ENCODE data around the gene FBXO47.

FBXO47 gene

DNA sequence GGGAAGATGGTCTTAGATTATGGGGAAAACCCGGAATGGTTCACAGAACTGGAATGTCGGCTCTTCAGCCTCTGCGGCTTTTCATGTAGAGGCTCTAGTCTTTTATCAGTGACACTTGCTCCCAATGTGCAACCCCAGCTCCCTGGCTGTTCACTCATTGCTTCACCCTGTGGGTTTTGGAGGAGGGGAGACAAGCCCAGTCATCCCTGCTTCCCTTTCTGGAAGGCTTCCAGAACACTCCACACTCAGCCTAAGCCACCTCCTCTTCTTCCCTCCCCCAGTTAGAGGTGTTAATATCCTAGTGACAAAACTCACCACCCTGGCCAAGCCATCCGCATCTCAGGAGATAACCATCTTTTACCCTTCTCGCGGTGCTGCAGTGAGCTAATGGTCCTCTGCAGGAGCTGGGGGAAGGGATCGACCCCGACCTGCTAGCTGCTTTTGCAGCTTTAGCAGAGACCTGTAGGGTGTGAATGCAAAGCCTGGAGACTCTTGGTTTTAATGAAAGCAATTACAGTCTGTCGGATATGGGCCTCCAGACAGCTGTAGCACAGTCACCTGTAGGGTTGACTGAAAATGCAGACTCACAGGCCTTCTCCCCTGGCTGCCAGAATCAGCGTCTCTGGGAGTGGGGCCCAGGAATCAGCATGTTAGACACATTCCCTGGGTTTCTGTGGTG, 66.1 kb downstream of the FBXO47 start:
- peak; percentile 93 for DNase-seq

DNA sequence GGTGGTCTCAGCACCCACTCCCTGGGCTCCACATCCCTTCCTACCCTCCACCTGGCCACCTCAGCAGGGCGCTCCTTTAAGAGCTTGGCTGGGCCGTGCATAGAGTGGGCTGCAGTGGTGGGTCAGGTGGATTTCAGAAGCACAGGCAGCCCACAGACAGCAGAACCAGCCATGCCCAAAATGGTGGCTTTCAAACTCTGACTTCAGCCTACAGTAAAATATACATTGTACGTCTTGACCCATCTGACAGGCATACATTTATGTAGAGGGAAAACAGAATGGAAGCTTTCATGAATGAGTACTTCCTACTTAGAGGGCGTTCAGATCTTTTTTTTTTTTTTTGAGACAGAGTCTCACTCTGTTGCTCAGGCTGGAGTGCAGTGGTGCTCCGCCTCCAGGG, 67.8 kb downstream of the FBXO47 start:
- DNase-seq = no peak

DNA sequence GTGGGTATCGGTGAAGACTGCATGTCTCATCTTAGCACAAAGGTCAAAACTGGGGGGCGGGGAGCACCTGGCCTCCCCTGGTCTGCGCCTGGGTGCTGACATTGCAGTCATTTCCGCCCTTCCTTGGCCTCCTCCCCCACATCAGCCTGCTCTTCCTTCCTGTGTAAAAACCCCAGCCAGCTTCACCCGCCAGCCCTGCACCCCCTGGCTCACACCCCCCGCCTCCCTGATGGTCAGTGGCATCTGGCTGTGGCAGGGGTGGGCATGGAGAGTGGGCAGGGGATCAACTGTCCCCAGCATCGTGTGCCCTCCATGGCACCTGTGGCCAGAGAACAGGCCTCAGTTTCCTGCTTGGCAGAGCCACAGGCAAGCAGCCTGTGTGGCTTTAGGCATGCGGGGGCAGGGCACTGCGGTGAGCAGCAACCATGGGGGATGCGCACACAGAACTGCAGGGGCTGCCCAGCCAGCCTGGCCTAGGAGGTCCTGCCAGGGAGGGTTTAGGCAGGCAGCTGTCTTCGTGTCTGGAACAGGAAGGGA, 68.3 kb downstream of the FBXO47 start:
- DNase-seq = no peak

DNA sequence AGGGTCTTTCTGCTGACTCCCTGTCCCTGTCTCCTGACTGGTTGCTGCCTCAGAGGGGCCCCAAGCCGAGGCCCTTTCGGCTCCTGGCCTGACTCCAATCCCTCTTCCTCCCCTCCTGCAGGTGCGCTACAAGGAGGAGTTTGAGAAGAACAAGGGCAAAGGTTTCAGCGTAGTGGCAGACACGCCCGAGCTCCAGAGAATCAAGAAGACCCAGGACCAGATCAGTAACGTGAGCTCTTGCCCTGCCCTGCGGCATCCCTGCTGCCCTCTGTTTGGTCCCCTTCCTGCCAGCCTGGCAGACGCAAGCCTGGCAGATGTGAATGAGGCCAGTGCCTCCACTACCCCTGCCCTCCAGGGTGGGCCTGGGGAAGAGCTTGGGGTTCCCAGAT, 68.9 kb downstream of the FBXO47 start:
- DNase-seq = no peak

DNA sequence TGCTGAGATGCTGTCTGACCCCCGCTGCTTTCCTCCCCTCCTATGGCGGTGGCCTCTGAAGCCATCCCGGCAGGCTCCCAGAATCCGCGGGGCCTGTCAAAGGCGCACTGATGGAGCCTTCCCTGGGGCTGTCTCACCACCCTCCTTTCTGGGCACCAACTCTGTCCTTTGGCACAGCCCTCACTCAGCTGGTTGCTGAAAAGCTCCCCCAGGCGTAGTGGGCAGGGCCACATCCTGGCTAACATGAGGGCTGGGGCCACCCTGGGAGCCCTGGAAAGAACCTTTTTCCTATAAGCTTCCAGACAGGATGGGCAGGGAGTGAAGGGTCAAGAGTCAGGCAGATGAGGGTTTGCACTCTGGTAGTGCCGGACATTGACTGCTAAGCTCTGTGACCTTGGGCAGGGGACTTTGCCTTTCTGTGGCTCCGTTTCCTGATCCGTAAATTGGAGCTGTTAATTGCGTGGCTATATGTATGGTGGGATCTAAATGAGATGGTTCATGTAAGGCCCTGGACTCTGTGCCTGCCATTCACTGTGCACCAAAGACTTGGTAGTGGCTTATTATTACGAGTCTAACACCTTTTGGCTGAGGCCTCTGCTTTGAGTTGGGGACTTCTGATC, 69.4 kb downstream of the FBXO47 start:
- no peak for DNase-seq

DNA sequence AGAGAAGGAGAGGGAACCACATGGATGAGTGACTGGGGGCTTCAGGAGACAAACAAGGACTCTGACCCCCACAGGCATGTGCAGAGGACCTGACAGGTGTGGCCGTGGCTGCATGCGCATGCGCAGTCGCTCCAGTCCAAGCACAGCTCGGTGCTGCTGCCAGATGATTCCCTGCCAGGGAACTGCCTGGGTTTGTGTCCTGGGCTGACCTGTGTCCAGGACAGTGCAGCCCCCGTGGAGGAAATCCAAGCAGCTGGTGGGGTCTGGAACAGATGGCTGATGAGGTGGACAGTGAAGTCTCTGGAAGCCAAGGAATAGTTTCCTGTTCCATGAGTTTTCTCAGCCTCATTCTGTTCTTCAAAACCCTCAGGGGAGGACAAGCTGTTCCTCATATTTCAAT, 70.0 kb downstream of the FBXO47 start:
- DNase-seq = no peak

DNA sequence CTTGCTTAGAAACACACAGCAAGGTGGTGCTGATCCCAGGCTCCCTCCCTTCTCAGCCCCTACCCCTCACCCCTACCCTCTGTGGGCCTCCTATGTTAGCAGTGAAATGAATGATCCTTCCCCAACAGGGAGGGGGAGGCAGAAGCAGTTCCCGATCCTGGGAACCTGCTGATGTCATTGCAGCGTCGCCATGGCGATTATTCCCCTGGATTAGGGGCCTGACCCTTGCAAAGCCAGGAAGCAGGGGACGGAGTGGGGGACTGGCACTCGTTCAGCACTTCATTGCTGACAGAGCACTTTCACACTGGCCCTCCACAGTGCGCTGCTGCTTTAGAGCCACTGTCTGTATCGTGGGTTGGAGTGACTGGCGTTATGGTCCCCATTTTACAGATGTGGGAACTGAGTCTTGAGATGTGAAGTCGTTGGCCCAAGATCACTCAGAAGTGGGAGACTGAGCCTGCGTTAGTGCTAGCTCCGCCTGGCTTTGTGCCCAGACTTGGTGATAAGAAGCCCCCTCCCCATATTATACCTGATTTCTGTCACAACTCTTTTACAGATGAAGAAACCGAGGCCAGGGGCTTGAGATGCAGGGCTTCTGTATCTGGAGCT, 70.8 kb downstream of the FBXO47 start:
- no peak for DNase-seq

DNA sequence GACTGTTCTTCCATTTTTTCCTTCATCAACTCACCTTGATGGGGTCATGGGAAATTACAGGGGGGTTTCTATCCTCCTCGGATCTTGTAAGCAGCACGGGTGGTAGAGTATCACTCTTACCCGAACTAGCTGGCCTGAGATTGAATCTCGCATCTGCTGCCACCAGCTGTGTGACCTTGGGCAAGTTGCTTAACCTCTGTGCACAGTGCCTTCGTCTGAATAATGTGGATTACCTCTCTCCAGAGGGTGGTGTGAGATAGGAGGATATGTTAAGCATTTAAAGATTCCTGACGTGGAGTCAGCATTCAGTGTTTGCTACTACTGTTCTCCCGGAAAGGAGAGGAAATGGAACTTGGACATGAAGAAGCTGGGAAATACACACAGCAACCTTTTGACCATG, 72.9 kb downstream of the FBXO47 start:
- DNase-seq = no peak

DNA sequence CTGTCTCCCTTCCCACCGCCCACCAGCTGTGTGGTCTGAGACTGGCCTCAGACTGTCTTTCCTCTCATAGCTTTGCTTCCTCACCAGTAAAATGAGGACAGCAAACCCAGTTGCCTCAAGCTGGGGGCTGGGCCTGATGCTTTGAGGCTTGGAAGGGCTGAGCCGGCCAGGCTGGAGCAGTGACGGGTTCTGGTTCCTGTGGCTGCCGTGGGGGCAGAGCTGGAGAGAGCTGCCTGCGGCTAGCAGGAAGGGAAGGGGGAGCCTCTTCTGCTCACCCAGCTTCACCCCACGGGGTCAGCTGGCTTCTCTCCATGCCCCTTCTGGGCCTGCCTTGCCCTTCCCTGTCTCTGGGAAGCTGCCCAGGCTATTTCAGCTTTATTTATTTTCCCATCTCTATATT, 73.6 kb downstream of the FBXO47 start:
- DNase-seq = no peak

DNA sequence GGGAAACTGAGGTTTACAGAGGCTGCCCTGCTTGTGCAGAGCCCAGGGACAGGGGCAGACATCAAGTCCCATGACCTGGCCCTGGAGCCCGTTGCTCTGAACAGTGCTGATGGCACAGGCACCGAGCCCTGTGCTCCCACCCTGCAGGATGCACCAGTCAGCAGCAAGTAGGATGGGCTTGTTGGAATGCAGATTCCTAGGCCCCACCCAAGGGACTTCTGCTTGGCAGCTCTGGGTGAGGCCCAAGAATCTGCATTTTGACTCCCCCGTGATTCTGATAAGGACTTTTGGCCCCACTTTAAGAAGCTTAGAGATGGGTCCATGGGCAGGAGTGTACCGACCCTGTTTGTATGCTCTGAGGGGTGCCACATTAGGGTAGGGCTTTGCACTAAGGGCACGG, 74.1 kb downstream of the FBXO47 start:
- DNase-seq = no peak

DNA sequence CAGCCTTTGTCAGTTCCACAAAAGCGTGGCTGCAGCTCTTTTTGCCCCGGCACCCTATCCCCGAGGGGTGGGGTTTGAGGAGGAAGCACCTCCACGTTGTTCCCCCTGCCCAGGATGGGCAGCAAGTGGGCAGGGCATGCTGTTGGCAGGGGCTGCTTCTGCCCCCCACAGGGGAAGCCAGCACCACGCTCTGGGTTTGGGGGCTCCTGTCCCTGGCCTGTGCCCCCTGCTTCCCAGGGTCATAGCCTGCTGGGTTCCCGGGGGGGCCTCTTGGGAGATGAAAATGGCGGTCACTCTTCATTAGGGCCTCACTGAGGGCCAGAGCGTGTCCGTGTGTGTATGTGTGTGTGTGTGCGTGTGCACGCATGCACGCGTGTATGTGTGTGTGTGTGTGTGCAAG, 74.6 kb downstream of the FBXO47 start:
- no peak for DNase-seq

DNA sequence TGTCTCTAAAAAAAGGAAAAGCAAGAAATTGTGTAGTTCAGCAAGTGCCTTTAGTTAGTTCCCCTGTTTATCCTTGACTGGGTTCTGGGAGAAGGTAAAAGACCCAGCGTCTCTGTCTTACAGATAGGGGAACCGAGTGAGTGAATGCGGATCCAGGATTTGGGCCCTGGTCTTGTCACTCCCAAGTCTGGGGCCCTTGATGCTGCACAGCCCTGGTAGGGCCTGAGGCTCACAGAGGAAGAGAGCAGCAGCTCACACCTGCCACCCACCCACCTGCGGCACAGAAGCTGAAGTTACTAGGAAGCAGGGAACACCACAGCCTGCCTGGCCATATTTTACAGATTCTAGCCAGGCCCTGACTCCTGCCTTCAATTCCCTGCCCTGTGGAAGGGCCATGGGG, 75.1 kb downstream of the FBXO47 start:
- no peak for DNase-seq

DNA sequence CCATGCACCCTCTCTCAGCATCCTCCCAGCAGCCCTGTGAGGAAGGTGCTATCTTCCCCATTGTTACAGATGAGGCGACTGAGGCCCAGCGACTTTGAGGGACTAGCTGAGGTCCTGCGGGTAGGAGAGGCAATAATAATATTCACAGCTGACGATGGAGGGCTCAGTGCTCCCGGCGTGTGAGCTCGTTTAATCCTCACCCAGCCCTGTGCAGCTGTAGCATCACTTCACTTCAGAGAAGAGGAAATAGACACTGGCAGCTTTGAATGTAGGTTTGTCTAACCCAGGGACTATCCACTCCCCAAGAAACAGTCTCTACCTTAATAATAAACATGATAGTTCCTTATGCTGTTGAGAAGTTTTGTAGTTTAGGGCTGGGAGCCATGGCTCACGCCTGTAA, 75.8 kb downstream of the FBXO47 start:
- no peak for DNase-seq

DNA sequence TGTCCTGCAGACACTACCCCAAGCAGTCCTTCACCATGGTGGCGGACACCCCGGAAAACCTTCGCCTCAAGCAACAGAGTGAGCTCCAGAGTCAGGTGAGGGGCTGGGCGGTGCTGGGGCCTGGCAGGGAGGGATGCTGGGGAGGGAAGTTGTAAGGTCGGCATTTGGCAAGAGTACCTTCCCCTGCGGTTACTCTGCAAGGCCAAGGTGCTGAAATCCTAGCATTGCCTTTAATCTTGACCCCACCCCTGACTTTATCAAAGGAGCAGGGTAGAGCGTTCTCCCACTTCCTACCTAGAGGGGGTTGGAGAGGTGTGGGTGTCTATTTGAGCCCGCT, 76.8 kb downstream of the FBXO47 start:
- no peak for DNase-seq

DNA sequence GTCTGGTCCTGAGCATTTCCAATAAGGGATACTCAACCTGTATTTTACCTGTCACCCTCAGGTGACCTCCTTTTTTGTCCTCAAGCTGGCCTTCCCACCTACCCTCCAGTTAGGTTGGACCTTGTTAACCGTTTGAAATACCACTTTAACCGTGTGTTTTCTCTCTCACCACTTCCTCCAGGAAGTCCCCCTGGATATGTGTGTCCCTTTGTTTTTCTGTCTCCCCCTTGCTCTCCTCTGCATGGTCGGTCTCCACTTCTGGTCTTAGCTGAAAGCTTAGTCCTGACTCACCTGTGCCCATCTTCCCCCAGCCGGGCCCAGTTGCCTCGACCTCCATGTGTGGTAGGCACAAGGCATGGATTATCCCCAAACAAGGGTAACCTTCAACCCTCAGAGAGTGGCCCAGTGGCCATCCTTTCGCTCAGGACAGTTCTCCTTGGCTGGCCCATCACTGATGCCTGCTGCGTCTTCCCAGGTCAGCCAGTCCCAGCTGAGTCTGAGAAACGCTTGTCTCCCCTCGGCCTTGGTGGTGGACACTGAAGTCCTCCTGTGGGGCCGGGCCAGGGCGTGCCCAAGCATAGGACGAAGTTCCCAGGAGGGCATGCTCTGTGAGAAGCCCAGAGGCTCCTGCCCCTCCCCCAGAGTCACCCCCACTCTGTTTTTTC, 77.3 kb downstream of the FBXO47 start:
- no peak for DNase-seq

DNA sequence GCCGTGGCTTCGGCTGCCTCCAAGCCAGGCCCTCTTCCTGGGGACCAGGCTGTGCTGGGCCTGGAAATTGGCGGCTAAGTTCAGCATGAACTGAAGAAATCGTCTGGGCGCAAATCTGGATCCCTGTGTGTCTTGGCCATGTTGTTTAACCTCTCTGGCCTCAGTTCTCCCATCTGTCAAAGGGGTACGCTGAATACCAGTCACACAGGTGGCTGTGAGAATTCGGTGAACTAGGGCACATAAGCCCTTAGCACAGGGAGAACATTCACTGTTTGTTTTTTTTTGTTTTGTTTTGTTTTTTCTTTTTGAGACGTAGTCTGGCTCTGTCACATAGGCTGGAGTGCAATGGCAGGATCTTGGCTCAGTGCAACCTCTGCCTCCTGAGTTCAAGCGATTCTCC, 78.4 kb downstream of the FBXO47 start:
- no peak for DNase-seq

DNA sequence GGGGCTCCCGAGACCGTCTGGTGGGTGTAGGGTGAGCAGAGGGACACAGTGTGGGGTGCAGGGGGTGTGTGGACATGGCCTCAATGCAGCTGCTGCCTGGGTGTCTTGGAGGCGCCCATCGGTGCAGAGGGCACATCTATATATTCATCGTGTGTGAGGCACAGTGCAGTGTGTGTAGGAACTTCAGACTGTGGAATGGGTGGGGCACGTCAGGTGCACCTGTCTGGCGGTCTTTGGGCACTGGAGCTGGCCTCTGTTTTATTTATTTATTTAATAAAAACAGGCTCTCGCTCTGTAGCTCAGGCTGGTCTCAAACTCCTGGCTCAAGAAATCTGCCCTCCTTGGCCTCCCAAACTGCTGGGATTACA, 80.6 kb downstream of the FBXO47 start:
- no peak for DNase-seq

All from fibroblast of skin of back (primary cell).